ENCODE measurements around the gene SIRPA.

DNA sequence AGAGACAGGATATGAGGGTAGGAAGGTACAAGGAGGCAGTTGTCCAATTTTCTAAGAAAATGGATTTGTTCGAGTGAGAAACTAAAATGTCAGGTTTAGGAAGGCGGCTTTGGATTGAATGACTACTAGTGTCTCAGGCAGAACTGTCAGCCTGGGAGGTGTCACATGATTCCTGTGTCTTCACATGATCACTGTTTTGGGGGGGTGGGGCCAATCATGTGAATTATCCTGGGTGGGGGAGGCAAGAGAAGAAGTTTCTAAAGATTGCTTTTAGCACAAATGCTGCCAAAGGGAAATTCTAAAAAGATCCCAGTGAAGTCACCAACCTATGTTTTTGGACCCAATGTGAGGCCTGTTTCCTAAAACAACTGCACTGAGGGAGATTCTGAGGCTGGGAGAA lies 2.3 kb downstream of the SIRPA start:
- TF ChIP-seq YY1 (IDR thresholded peaks at IDR 0.05; ENCODE audit: insufficient read depth, insufficient read length) (no peak), SUZ12 (IDR thresholded peaks at IDR 0.05; ENCODE audit: extremely low read depth, insufficient read depth, insufficient read length) (no peak), ZNF274 (IDR thresholded peaks at IDR 0.05; ENCODE audit: low read depth, low read length) (no peak)

Measured in NT2/D1 (cell line).